GM23248 (cell line): ENCODE data around the gene SLC38A8.

Source experiments
- EZH2 ChIP-seq: fragments of 200-600 bp; sonication (generic); IDR thresholded peaks from 2 replicates; pipeline ENCODE4 v1.6.1; 2018; ENCODE audit warnings: antibody characterized with exemption, mild to moderate bottlenecking; ENCODE audit not compliant: insufficient read depth, poor library complexity, severe bottlenecking
- EZH2phosphoT487 ChIP-seq: fragments of 200-600 bp; sonication (generic); IDR thresholded peaks from 2 replicates; pipeline ENCODE4 v1.6.1; 2018; ENCODE audit warnings: antibody characterized with exemption, moderate library complexity, mild to moderate bottlenecking, low read depth; ENCODE audit not compliant: insufficient read depth

GRCh38 chr16:83967091-83967490, 75.5 kb downstream of the SLC38A8 start:
- TF ChIP-seq EZH2: no peak
- no peak for TF ChIP-seq EZH2phosphoT487
